HepG2 (cell line): ENCODE results near the gene PA2G4. TPM values are rescaled to one million over a fixed set of nuclear protein-coding genes. Genes with fewer than 3 reads are reported as not detected.

Experiments
- CEBPB ChIP-seq: IDR thresholded peaks from 2 replicates; pipeline ENCODE4 v1.6.1; 2011; ENCODE audit warnings: low read depth, low read length, improper control_type of control experiment, borderline replicate concordance
- GATAD1 ChIP-seq: IDR thresholded peaks from 2 replicates; pipeline ENCODE4 v1.6.1; 2016; ENCODE audit warnings: missing genetic modification reagents, missing compliant biosample characterization
- JUND ChIP-seq: sonication (generic); formaldehyde crosslinking; IDR thresholded peaks from 2 replicates; pipeline ENCODE4 v1.8.0; 2022; ENCODE audit warnings: mild to moderate bottlenecking, missing genetic modification reagents
- KLF16 ChIP-seq, 2 experiments: sonication (generic) in 1 of 2; formaldehyde crosslinking in 1 of 2; IDR thresholded peaks; 2 replicates each; pipeline versions ENCODE4 v1.6.1 to v1.8.0; 2016 to 2023; ENCODE audit warnings: missing genetic modification reagents in 2 of 2, missing compliant biosample characterization in 1 of 2
- MEIS2 ChIP-seq: sonication (generic); formaldehyde crosslinking; IDR thresholded peaks from 2 replicates; pipeline ENCODE4 v1.9.0; 2021; ENCODE audit warnings: mild to moderate bottlenecking, missing genetic modification reagents
- TAF1 ChIP-seq: sonication (generic); formaldehyde crosslinking; IDR thresholded peaks from 2 replicates; pipeline ENCODE4 v1.4.0; 2020; ENCODE audit warnings: missing genetic modification reagents
- ZBTB7A ChIP-seq: sonication (generic); formaldehyde crosslinking; IDR thresholded peaks from 2 replicates; pipeline ENCODE4 v1.8.0; 2022; ENCODE audit warnings: mild to moderate bottlenecking, missing genetic modification reagents
- ZIK1 ChIP-seq: sonication (generic); formaldehyde crosslinking; IDR thresholded peaks from 2 replicates; pipeline ENCODE4 v1.5.0; 2020; ENCODE audit warnings: mild to moderate bottlenecking, low read depth, missing genetic modification reagents, borderline replicate concordance
- ZNF441 ChIP-seq: sonication (generic); formaldehyde crosslinking; IDR thresholded peaks from 2 replicates; pipeline ENCODE4 v1.7.0; 2021; ENCODE audit warnings: missing genetic modification reagents, borderline replicate concordance
- ZNF468 ChIP-seq: sonication (generic); formaldehyde crosslinking; IDR thresholded peaks from 2 replicates; pipeline ENCODE4 v1.8.0; 2022; ENCODE audit warnings: mild to moderate bottlenecking, moderate library complexity, missing genetic modification reagents
- ZNF850 ChIP-seq: sonication (generic); formaldehyde crosslinking; conservative IDR thresholded peaks from 2 replicates; pipeline ENCODE4 v1.9.0; 2021; ENCODE audit warnings: mild to moderate bottlenecking, missing genetic modification reagents
- polyA plus RNA-seq, 8 experiments: library from polyadenylated mRNA; depleted of rRNA in 3 of 8; stranded (reverse) in 7 of 8; unstranded in 1 of 8; fragments of >200 nt; fragmentation: Illumina TruSeq in 4 of 8; extraction: Trizol in 4 of 8; gene quantifications; 2 replicates each; pipeline versions ENCODE4 v1.2.1 to v1.2.3, GENCODE V29; 2011 to 2016; ENCODE audit warnings: low read depth in 4 of 8, missing spikeins in 1 of 8, mixed read lengths in 1 of 8; ENCODE audit not compliant: insufficient read depth in 1 of 8
- total RNA-seq, 5 experiments: library from RNA; depleted of rRNA; stranded (reverse); fragments of >200 nt; fragmentation: Illumina TruSeq; extraction: Trizol; gene quantifications; 2 replicates each; pipeline ENCODE4 v1.2.3, GENCODE V29; 2016; ENCODE audit warnings: low read depth in 1 of 5
- TF ChIP-seq, protein P1 (sequence below): sonication (generic); formaldehyde crosslinking; IDR thresholded peaks from 2 replicates; pipeline ENCODE4 v1.4.0; 2020; ENCODE audit warnings: missing genetic modification reagents
- TF ChIP-seq, protein P2 (sequence below): sonication (generic); formaldehyde crosslinking; IDR thresholded peaks from 2 replicates; pipeline ENCODE4 v1.4.0; 2020; ENCODE audit warnings: missing genetic modification reagents
- TF ChIP-seq, protein P3 (sequence below): IDR thresholded peaks from 2 replicates; pipeline ENCODE4 v1.6.1; 2018; ENCODE audit warnings: missing genetic modification reagents, mild to moderate bottlenecking, missing compliant biosample characterization
- TF ChIP-seq, protein P4 (sequence below): sonication (generic); formaldehyde crosslinking; conservative IDR thresholded peaks from 2 replicates; pipeline ENCODE4 v1.4.0; 2020; ENCODE audit warnings: missing genetic modification reagents
- TF ChIP-seq, protein P5 (sequence below): sonication (generic); formaldehyde crosslinking; IDR thresholded peaks from 2 replicates; pipeline ENCODE4 v1.8.0; 2022; ENCODE audit warnings: missing genetic modification reagents, mild to moderate bottlenecking, borderline replicate concordance
- TF ChIP-seq, protein P6 (sequence below): sonication (generic); formaldehyde crosslinking; IDR thresholded peaks from 2 replicates; pipeline ENCODE4 v1.8.0; 2022; ENCODE audit warnings: missing genetic modification reagents, mild to moderate bottlenecking, inconsistent platforms, borderline replicate concordance

PA2G4 gene
- total and polyA plus RNA-seq, 2 of the 13 experiments (the other 11 are each of a cell fraction or from before 2014, with no cell fraction given): 147 to 240 TPM

DNA sequence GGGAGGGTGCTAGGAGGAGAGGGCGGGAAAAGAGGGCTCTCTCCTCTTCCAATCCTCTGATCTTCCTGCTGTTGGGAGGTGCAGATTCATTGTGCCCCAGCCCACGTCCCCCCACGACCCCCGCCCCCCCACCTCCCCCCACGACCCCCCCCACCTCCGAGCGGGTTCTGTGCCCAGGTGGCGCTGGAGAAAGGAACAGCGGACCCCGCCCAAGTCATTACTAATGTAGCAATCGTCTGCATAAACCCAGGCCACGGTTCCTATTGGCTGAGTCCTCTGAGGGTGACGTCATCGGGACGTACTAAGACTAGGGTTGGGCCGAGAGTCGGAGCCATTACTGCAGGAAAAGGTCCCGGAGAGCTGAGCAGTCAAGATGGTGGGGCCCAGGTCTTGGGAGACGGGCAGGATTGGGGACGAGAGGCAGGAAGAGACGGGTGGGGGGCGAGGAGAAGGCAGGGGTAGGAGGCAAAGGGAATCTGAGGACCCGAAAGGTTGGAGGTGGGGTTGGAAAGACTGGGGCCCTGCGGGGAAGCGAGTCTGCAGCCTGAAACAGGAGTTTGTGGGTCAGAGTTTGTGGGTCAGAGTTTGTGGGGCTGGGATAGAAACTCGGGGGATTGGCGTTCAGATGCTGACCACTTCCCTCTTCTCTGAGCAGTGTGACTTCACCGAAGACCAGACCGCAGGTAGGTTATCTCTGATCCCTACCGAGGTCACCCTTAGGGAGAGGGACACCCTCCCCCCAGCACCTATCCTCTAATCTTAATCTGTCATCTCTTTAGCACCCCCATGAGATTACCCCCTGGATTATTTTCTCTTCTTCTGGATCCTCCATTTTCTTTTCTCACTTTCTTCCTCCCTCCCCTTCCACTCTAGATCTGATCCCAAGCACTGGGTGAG is 53.9 kb downstream of the PA2G4 start, which contains the start of gene MYL6 (continued):
- no peak for TF ChIP-seq ZBTB7A (CRISPR knock-in tag)
- TF ChIP-seq, protein P1, sequence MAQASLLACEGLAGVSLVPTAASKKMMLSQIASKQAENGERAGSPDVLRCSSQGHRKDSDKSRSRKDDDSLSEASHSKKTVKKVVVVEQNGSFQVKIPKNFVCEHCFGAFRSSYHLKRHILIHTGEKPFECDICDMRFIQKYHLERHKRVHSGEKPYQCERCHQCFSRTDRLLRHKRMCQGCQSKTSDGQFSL: peak; percentile 86
- 0 out of 2 replicates have a peak, but pooled peaks have one; percentile 45 for TF ChIP-seq GATAD1
- TF ChIP-seq, protein P2, sequence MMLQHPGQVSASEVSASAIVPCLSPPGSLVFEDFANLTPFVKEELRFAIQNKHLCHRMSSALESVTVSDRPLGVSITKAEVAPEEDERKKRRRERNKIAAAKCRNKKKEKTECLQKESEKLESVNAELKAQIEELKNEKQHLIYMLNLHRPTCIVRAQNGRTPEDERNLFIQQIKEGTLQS: peak; percentile 85
- peak; percentile 33; the same call in 1 of the 2 replicates for TF ChIP-seq ZIK1 (CRISPR knock-in tag)
- 0 out of 2 replicates have a peak, but pooled peaks have one; percentile 19 for TF ChIP-seq ZNF441 (CRISPR knock-in tag)
- TF ChIP-seq, protein P3, sequence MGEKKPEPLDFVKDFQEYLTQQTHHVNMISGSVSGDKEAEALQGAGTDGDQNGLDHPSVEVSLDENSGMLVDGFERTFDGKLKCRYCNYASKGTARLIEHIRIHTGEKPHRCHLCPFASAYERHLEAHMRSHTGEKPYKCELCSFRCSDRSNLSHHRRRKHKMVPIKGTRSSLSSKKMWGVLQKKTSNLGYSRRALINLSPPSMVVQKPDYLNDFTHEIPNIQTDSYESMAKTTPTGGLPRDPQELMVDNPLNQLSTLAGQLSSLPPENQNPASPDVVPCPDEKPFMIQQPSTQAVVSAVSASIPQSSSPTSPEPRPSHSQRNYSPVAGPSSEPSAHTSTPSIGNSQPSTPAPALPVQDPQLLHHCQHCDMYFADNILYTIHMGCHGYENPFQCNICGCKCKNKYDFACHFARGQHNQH: peak; percentile 62; the same call in 1 of the 2 replicates
- TF ChIP-seq, protein P4, sequence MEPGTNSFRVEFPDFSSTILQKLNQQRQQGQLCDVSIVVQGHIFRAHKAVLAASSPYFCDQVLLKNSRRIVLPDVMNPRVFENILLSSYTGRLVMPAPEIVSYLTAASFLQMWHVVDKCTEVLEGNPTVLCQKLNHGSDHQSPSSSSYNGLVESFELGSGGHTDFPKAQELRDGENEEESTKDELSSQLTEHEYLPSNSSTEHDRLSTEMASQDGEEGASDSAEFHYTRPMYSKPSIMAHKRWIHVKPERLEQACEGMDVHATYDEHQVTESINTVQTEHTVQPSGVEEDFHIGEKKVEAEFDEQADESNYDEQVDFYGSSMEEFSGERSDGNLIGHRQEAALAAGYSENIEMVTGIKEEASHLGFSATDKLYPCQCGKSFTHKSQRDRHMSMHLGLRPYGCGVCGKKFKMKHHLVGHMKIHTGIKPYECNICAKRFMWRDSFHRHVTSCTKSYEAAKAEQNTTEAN (CRISPR knock-in tag): 0 out of 2 replicates have a peak, but pooled peaks have one; percentile 9
- TF ChIP-seq JUND (CRISPR knock-in tag): peak; percentile 89
- 0 out of 2 replicates have a peak, but pooled peaks have one; percentile 53 for TF ChIP-seq ZNF850
- TF ChIP-seq TAF1 (CRISPR knock-in tag): peak; percentile 86
- TF ChIP-seq, protein P5, sequence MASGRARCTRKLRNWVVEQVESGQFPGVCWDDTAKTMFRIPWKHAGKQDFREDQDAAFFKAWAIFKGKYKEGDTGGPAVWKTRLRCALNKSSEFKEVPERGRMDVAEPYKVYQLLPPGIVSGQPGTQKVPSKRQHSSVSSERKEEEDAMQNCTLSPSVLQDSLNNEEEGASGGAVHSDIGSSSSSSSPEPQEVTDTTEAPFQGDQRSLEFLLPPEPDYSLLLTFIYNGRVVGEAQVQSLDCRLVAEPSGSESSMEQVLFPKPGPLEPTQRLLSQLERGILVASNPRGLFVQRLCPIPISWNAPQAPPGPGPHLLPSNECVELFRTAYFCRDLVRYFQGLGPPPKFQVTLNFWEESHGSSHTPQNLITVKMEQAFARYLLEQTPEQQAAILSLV (CRISPR knock-in tag): no peak
- 0 out of 2 replicates have a peak, but pooled peaks have one; percentile 17 for TF ChIP-seq MEIS2 (CRISPR knock-in tag)
- 0 out of 2 replicates have a peak, but pooled peaks have one; percentile 73 for TF ChIP-seq ZNF468 (CRISPR knock-in tag)
- peak; percentile 89 for TF ChIP-seq CEBPB
- TF ChIP-seq KLF16 (CRISPR knock-in tag; IDR thresholded peaks at IDR 0.05): 0 out of 4 replicates have a peak, but pooled peaks of 1 of the 2 experiments have one; percentile 47
- TF ChIP-seq, protein P6, sequence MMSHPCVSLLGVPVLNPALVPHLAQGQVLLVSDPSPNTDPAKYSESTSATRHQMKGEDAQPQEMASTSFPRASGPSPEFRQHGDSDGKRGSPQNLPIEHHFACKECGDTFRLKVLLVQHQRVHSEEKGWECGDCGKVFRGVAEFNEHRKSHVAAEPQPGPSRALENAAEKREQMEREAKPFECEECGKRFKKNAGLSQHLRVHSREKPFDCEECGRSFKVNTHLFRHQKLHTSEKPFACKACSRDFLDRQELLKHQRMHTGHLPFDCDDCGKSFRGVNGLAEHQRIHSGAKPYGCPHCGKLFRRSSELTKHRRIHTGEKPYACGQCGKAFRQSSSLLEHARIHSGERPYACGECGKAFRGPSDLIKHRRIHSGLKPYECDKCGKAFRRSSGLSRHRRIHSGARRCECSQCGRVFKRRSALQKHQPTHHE (CRISPR knock-in tag): peak; percentile 39; the same call in 1 of the 2 replicates
- TF ChIP-seq, all 625 proteins: peak for 161
